Ovary (tissue), 10 donors: ENCODE data around the gene RNF112. TPM values are rescaled to one million over a fixed set of nuclear protein-coding genes. Genes with fewer than 3 reads are reported as not detected.

Source experiments
- DNase-seq, 5 donors: peaks; one replicate each; pipeline ENCODE4 v3.0.0-alpha.2; 2019 to 2020
- H3K27ac ChIP-seq, 2 donors: fragments of 200-600 bp; one replicate each; pipeline versions ENCODE4 v1.5.1 to v1.8.0; 2019 to 2022
- H3K27me3 ChIP-seq: fragments of 200-600 bp; one replicate; pipeline ENCODE4 v1.8.0; 2022
- H3K36me3 ChIP-seq: fragments of 200-600 bp; sonication (generic); one replicate; pipeline ENCODE4 v1.5.1; 2019
- H3K4me1 ChIP-seq: one replicate; pipeline ENCODE4 v1.8.1; 2013; ENCODE audit warnings: mild to moderate bottlenecking, moderate library complexity; ENCODE audit not compliant: insufficient read depth
- H3K4me3 ChIP-seq: fragments of 200-600 bp; sonication (generic); one replicate; pipeline ENCODE4 v1.5.1; 2017
- H3K9me3 ChIP-seq, 2 donors: fragments of 200-600 bp in 1 of 2; sonication (generic) in 1 of 2; one replicate each; pipeline versions ENCODE4 v1.5.1 to v1.8.1; 2013 to 2019; ENCODE audit warnings: mild to moderate bottlenecking in 1 of 2, moderate library complexity in 1 of 2
- EP300 ChIP-seq: sonication (generic); formaldehyde crosslinking; IDR thresholded peaks from one replicate; pipeline ENCODE4 v1.6.1; 2017; ENCODE audit warnings: antibody characterized with exemption
- POLR2A ChIP-seq: fragments of 450-650 bp; IDR thresholded peaks from one replicate; pipeline ENCODE4 v1.6.1; 2017; ENCODE audit warnings: antibody characterized with exemption, mild to moderate bottlenecking, moderate library complexity
- WGBS, 3 donors: extraction: QIAGEN DNeasy Blood & Tissue Kit in 1 of 3; methylation state at CpG; one replicate each; pipeline versions ENCODE4 v1.1.5 to v1.1.7; 2013 to 2017; 5-methylcytosine and 5-hydroxymethylcytosine counted together
- intact Hi-C, 4 donors: fragments of 100-400 bp; cut with DNase I; formaldehyde crosslinking; loops; one replicate each; pipeline versions ENCODE4 v1.11.0 to v1.15.1; 2022 to 2023
- long read RNA-seq, 3 donors: library from polyadenylated mRNA in 2 of 3; unstranded in 2 of 3; transcript quantifications; one replicate each; pipeline ENCODE4 v2.0.0 and lab custom pipeline, GENCODE V29; 2021 to 2026
- polyA plus RNA-seq, 2 donors: library from polyadenylated mRNA; stranded (reverse); fragments of 200-250 nt in 1 of 2; fragments of 350-450 nt in 1 of 2; fragmentation: Illumina TruSeq in 1 of 2; extraction: RNeasy Lipid Tissue Mini Kit (QIAGEN cat#74804) in 1 of 2; gene quantifications; one replicate each; pipeline ENCODE4 v1.2.3, GENCODE V29; 2013 to 2014
- total RNA-seq, 7 donors: library from RNA; depleted of rRNA in 2 of 7; stranded (reverse); fragments of >200 nt in 2 of 7; fragmentation: NEBNext Ultra II Directional in 3 of 7; extraction: Animal tissue kit (Norgen Biotek cat#: 25700) in 3 of 7; gene quantifications; one replicate each; pipeline versions ENCODE4 v1.1.0 to v1.2.4, GENCODE V29; 2016 to 2023
- TF ChIP-seq, protein P1 (sequence below), 3 donors: fragments of 450-650 bp in 2 of 3; fragments of 200-600 bp in 1 of 3; IDR thresholded peaks; one replicate each; pipeline versions ENCODE4 v1.5.1 to v1.8.0; 2016 to 2022; ENCODE audit warnings: antibody characterized with exemption in 3 of 3, mild to moderate bottlenecking in 1 of 3
- donor health status: DM: no; HTN: no; CAD: no; lungs with moderate emphysema.
- donor health status: DM: no; HTN: no; CAD: no.
- donor health status: Bipolar disorder and iron deficiency.
- donor health status: DM: yes; HTN: yes; CAD: no.
- donor health status: DM: no; HTN: no; CAD: no.
- donor health status: DM: yes; HTN: yes; CAD: no.

The RNF112 gene
- 1 to 10 TPM in 5 of 7 donors, under 1 TPM in 2; 0.24 to 6.9 (median 2.1) TPM for total RNA-seq
- 1 to 10 TPM; 1.4 to 1.6 TPM for polyA plus RNA-seq
- long read RNA-seq, donor 1 = 0 reads
- long read RNA-seq, donor 2 = 0 reads
- long read RNA-seq, donor 3, partial matches to known transcripts = 1 of 3 reads
- long read RNA-seq, donor 3, other reads (novel, unspliced or antisense) = 2 of 3 reads

DNA sequence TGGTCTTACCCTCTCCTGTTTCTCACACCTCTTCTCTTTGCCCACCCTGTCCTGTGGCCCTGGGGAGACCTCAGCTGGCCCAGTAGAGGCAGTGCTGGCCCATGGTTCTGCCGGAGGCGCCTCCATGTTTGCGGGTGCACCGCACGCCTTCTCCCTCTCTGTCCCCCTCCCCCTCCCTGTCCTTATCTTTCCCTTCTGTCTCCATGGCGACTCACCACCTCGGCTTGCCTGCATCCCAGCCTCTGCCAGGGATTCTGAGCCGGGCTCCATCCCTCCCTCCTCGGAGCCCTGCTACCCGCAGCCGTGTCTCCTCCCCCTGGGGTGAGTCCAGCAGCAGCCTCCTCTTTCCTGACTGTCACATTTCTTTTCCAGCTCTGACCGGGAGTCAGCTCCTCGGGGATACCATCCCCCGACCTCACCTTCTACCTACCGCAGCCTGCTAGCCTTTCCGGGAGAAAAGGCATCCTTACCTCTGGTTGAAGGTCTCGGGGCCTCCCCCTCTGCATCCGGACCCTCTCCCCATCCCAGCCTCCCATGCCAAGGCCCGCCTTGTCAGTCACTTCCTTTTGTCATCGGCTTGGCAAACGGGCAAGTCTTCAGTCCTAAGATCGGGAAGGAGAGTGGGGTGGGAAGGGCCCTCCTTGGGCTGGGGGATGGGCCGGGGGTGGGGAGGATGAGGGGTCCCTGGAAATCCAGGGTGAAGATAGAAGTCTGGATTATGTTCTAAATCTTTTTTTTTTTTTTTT is at the start of gene RNF112:
Gene RNF112 (plus strand): TSS at position 358 of the 746 bp plus-strand sequence. CDS start 177 bp downstream, at position 535.
- intact Hi-C loops = no loop called here
- H3K9me3 ChIP-seq = no peaks in the 10 kb centered on the region
- H3K4me3 ChIP-seq = no peak within 1 kb of the TSS
- TF ChIP-seq POLR2A (no peak), EP300 (no peak)
- TF ChIP-seq, protein P1, sequence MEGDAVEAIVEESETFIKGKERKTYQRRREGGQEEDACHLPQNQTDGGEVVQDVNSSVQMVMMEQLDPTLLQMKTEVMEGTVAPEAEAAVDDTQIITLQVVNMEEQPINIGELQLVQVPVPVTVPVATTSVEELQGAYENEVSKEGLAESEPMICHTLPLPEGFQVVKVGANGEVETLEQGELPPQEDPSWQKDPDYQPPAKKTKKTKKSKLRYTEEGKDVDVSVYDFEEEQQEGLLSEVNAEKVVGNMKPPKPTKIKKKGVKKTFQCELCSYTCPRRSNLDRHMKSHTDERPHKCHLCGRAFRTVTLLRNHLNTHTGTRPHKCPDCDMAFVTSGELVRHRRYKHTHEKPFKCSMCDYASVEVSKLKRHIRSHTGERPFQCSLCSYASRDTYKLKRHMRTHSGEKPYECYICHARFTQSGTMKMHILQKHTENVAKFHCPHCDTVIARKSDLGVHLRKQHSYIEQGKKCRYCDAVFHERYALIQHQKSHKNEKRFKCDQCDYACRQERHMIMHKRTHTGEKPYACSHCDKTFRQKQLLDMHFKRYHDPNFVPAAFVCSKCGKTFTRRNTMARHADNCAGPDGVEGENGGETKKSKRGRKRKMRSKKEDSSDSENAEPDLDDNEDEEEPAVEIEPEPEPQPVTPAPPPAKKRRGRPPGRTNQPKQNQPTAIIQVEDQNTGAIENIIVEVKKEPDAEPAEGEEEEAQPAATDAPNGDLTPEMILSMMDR (IDR thresholded peaks at IDR 0.05) = no peak
- H3K4me1 ChIP-seq = no peaks in the 10 kb centered on the region
- WGBS, 3 donors = 20 to 28% (median 26%) methylated on average over 23 of the region's 23 CpGs
- H3K27ac ChIP-seq = no peak within 1 kb of the TSS
- no peak for DNase-seq
- no peaks in the 10 kb centered on the region for H3K27me3 ChIP-seq
- H3K36me3 ChIP-seq = no peaks in the 10 kb centered on the region

- TF ChIP-seq, protein P1 (IDR thresholded peaks at IDR 0.05) = no peak
- no peak for TF ChIP-seq POLR2A
- no peak for TF ChIP-seq EP300
- H3K36me3 ChIP-seq = no peaks in the 10 kb centered on the region
- H3K4me1 ChIP-seq = peaks cover 2% of the 10 kb centered on the region
- no peaks in the 10 kb centered on the region for H3K27me3 ChIP-seq
- WGBS, 3 donors = 68 to 70% (median 70%) methylated on average over 6 of the region's 6 CpGs
- peak overlapping the region in 1 of 2 donors; percentile 90 for H3K27ac ChIP-seq
- no peaks in the 10 kb centered on the region for H3K9me3 ChIP-seq
- DNase-seq = peak in 1 of 5 donors; percentile 36
- intact Hi-C loops = loop anchor here (5.0 to 10.0 kb wide), 4 partner anchors 86 to 406 kb away; no protein-coding TSS in a partner anchor
- H3K4me3 ChIP-seq = no peak overlapping the region
Observed at GRCh38 chr17:19361326-19361725, 49.7 kb upstream of the RNF112 start.

DNA sequence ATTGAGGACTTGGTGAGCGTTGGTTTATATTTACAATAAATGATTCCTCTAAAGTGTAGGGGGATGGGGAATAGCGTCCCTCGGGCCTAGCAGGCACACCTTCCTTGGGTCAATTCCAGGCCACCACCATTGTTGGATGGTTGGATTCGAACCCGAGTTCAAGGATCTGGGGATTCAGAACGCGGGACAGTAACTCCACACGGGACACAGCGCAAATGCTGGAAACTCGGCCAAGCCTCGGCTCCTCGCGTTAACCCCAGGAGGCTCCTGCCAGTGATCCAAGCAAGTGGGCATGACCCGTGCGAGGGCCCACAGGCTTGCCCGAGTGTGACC is 49.1 kb upstream of the RNF112 start:
- DNase-seq = no peak
- no peak for TF ChIP-seq POLR2A
- TF ChIP-seq, protein P1 (IDR thresholded peaks at IDR 0.05) = no peak
- TF ChIP-seq EP300 = no peak
- 5 to 8% (median 8%) methylated on average over 16 of the region's 16 CpGs for WGBS, 3 donors
- peak overlapping the region; percentile 9 to 90 for H3K27ac ChIP-seq
- H3K4me3 ChIP-seq = peak overlapping the region; percentile 84
- H3K36me3 ChIP-seq = no peaks in the 10 kb centered on the region
- H3K4me1 ChIP-seq = peaks cover 2% of the 10 kb centered on the region
- H3K9me3 ChIP-seq = no peaks in the 10 kb centered on the region
- H3K27me3 ChIP-seq = no peaks in the 10 kb centered on the region
- intact Hi-C loops = loop anchor here (2.0 to 10.0 kb wide), 5 partner anchors 85 to 405 kb away; no protein-coding TSS in a partner anchor

- WGBS, 3 donors = 0% methylated on average over 59 to 83 of the region's 83 CpGs
- Histone ChIP-seq H3K36me3 (no peaks in the 10 kb centered on the region), H3K4me1 (peaks cover 2% of the 10 kb centered on the region), H3K27me3 (no peaks in the 10 kb centered on the region), H3K27ac (peak within 1 kb of the TSS; percentile 57 to 90), H3K9me3 (no peaks in the 10 kb centered on the region), H3K4me3 (peak within 1 kb of the TSS; percentile 84)
- peak; percentile 96 to 98 (median 98) for DNase-seq
- intact Hi-C loops = loop anchor here (2.0 to 10.0 kb wide), 5 partner anchors 84 to 405 kb away; no protein-coding TSS in a partner anchor
- TF ChIP-seq POLR2A (peak; percentile 29), EP300 (no peak)
- TF ChIP-seq, protein P1 (IDR thresholded peaks at IDR 0.05) = peak; percentile 100
Observed at GRCh38 chr17:19362277-19363113, 48.5 kb upstream of the RNF112 start, which contains the start of gene B9D1. B9D1 (minus strand) TSS chr17:19362723; CDS start chr17:19362569, 154 bp downstream.
